ENCODE data around the gene SLC2A1. TPM values are rescaled to one million over a fixed set of nuclear protein-coding genes. Genes with fewer than 3 reads are reported as not detected.

Gene SLC2A1
- total and polyA plus RNA-seq, 9 of the 15 experiments (the other 6 are each of a cell fraction or from before 2014, with no cell fraction given), result 12.6 to 153 (median 48.0) TPM

- no peak for TF ChIP-seq CHD4 (IDR thresholded peaks at IDR 0.05; ENCODE audit: insufficient read depth, insufficient replicate concordance, low read depth, low read length, poor library complexity, severe bottlenecking)
- TF ChIP-seq, protein P1, sequence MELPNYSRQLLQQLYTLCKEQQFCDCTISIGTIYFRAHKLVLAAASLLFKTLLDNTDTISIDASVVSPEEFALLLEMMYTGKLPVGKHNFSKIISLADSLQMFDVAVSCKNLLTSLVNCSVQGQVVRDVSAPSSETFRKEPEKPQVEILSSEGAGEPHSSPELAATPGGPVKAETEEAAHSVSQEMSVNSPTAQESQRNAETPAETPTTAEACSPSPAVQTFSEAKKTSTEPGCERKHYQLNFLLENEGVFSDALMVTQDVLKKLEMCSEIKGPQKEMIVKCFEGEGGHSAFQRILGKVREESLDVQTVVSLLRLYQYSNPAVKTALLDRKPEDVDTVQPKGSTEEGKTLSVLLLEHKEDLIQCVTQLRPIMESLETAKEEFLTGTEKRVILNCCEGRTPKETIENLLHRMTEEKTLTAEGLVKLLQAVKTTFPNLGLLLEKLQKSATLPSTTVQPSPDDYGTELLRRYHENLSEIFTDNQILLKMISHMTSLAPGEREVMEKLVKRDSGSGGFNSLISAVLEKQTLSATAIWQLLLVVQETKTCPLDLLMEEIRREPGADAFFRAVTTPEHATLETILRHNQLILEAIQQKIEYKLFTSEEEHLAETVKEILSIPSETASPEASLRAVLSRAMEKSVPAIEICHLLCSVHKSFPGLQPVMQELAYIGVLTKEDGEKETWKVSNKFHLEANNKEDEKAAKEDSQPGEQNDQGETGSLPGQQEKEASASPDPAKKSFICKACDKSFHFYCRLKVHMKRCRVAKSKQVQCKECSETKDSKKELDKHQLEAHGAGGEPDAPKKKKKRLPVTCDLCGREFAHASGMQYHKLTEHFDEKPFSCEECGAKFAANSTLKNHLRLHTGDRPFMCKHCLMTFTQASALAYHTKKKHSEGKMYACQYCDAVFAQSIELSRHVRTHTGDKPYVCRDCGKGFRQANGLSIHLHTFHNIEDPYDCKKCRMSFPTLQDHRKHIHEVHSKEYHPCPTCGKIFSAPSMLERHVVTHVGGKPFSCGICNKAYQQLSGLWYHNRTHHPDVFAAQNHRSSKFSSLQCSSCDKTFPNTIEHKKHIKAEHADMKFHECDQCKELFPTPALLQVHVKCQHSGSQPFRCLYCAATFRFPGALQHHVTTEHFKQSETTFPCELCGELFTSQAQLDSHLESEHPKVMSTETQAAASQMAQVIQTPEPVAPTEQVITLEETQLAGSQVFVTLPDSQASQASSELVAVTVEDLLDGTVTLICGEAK (IDR thresholded peaks at IDR 0.05), result no peak
- TF ChIP-seq, protein P1 (CRISPR knock-in tag; IDR thresholded peaks at IDR 0.05), result no peak
- TF ChIP-seq ZFP1 (CRISPR knock-in tag; IDR thresholded peaks at IDR 0.05), result no peak
- TF ChIP-seq ERF (CRISPR knock-in tag; IDR thresholded peaks at IDR 0.05), result no peak
- TF ChIP-seq SMAD1 (IDR thresholded peaks at IDR 0.05; ENCODE audit: low read depth, low read length, partially characterized antibody), result no peak
- TF ChIP-seq ELF4 (CRISPR knock-in tag; IDR thresholded peaks at IDR 0.05), result no peak
- no peak for TF ChIP-seq POLR2H (tag; IDR thresholded peaks at IDR 0.05; ENCODE audit: low read depth)
- no peak for TF ChIP-seq CEBPB (tag; IDR thresholded peaks at IDR 0.05)
- TF ChIP-seq MCM3 (IDR thresholded peaks at IDR 0.05), result no peak
- no peak for TF ChIP-seq FOXO4 (CRISPR knock-in tag; IDR thresholded peaks at IDR 0.05)
Observed at GRCh38 chr1:42936309-42937078, 22.2 kb downstream of the SLC2A1 start (continued).
